ENCODE results near the gene SLC13A1.

- no peak for TF ChIP-seq POLR2A (IDR thresholded peaks at IDR 0.05)
- TF ChIP-seq, protein P1, sequence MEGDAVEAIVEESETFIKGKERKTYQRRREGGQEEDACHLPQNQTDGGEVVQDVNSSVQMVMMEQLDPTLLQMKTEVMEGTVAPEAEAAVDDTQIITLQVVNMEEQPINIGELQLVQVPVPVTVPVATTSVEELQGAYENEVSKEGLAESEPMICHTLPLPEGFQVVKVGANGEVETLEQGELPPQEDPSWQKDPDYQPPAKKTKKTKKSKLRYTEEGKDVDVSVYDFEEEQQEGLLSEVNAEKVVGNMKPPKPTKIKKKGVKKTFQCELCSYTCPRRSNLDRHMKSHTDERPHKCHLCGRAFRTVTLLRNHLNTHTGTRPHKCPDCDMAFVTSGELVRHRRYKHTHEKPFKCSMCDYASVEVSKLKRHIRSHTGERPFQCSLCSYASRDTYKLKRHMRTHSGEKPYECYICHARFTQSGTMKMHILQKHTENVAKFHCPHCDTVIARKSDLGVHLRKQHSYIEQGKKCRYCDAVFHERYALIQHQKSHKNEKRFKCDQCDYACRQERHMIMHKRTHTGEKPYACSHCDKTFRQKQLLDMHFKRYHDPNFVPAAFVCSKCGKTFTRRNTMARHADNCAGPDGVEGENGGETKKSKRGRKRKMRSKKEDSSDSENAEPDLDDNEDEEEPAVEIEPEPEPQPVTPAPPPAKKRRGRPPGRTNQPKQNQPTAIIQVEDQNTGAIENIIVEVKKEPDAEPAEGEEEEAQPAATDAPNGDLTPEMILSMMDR (IDR thresholded peaks at IDR 0.05): no peak
Measured at GRCh38 chr7:123211545-123211944, 11.8 kb upstream of the SLC13A1 start.
